Activated CD4-positive, alpha-beta T cell treated with anti-CD3 and anti-CD28 coated beads, Interleukin-2, amount 50 U/mL, for 4 hours (primary cell): Measurements from ENCODE around the gene PGLYRP3.
A peak's percentile ranks its signal among the peaks of the same experiment; 100 is the strongest.

Source experiments
- DNase-seq, 2 experiments: peaks; one replicate each; pipeline ENCODE4 v3.0.0-alpha.2; 2020

PGLYRP3 gene

DNA sequence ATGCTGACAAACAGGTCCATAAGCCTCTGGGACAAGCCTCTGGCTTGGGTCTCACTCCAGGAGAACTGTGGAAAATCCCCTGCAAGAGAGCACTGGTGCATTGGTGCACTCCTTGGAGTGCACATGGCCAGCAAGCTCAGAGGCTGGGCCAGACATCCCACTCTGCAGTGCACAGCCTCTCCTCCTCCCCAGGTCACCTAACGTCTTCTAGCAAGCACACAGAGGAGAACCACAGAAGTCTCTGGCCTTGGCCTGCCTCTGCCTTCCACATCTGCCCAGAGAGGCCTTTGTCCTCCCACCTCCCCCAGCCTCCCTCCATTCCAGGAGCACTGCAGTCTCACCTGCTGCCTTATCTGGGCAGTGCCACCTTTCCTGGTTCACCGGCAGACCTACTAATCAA lies 4.2 kb downstream of the PGLYRP3 start:
- no peak for DNase-seq

DNA sequence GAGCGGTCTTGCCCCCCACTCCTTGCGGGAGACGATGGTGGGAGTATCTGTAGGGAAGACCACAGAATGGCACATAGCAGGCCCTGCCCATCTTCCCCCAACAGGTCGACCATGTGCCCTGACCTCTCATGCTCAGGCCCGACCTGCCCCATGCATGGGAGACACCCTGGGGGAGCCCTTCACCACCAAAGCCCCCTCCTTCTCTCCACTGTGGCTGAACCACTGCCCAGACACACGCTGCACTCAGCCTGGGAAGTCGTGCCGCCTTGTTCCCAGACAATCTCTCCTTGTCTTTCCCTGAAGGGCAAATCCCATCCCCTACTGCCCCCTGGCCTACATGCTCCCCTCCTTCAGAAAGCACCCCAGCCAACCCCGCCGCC lies 5.5 kb downstream of the PGLYRP3 start:
- DNase-seq, result no peak

DNA sequence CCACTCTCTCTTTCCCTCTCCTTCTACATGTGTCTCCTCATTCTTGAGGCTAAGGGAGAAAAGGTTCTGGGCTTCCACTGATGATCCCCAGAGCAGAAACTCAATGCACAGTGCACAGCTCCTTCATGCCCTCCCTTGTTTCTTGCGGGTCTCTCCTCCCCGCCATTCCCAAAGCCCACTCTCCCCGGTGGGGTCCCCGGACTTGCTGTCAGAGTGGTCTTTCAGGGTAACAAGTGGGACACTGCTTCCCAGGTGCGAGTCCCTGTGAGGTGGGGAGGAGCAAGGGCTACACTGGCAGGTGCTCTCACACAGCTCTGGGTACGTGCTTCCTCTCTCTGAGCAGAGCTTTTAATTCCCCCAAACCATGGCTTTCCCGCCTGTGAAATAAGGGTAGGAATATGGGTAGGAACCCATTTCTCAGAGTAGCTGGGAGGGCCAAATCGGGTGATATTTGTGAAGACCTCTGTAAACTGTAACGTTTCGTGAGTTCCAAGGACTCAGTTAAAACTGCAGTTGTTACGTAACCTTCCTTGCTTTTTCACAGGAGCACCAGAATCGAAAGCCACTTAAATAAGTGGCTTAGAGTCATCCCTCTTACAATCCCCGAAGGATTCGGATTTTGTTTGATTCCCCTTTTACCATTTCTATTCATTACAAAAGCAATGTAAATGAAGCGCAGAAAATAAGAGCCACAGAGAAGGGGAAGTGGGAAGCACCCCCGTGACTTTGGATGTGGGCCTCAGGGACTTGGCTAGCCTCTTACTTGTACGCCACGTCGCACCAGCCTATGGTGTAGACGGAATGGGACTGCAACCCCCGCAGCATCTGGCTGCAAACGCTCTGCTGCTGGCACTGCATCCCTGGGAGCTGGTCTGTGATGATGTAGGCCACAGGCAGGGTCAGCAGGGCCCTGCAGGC lies 6.2 kb downstream of the PGLYRP3 start:
- no peak for DNase-seq

DNA sequence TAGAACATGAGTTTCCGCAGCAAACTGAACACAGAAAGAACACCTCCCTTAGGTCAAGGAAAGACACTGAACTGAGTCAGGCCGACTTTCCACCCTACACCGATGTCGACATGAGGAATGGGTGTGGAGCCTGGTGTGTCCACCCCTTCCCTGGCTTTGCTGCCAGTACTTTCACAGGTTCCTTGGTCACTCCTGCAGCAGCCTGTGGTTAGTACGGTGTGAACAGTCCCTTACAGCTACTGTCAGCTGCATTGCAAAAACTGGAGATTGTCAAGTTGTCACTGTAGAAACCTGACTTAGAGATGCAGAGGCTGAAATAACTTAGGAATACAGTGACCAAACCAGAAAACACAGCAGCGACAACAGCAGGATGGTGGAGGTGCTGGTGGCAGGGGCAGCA lies 7.1 kb downstream of the PGLYRP3 start:
- no peak for DNase-seq

DNA sequence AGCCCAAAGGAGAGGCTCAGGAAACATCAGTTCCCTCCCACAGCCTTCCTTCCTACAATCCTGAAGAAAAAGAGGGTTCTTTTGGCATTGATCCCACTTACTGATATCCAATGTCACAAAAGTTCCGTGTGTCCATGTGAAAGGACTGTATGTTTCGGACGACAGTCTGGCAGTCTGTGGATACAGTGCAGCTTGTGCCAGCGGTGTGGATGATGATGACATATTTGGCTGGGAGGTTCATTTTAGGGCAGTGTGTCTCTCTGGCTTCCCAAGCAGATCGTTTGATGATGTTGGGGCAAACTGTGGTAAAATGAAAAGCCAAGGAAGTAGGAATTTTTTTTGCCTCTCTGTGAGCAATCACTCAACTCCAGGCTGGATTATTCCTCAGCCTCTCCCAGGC lies 10.4 kb downstream of the PGLYRP3 start:
- DNase-seq, result no peak

DNA sequence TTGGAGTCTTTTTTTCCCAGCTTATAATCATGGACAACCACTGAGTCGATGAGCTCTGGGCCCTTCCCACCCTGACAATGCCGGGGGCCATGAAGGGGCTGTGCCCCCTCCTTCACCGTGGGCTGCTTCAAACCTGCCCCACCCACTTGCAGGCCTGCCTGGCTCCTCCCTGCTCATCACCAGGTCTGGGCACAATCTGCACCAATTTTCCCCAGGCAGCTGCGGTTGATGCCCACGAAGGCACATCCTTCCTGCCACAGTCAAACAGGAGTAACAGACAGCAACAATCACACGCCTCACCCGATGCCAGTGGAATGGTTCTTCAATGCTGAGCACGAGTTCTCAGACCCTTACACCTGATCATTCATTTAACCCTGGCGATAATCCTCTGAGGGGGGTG lies 18.9 kb downstream of the PGLYRP3 start:
- no peak for DNase-seq

DNA sequence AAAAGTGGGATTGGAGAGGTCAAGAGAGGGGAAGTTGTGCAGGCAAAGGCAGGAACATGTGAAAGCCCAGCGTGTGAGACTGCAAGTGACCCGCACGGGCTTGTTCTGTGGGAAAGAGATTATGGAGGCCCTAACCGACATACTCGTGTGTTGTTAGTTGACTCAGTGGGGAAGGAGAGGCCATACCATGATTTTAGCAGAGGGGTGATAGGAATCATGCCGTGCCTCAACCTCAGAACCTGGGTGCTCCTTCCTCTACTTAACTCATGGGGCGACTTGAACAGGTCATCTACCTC lies 19.3 kb downstream of the PGLYRP3 start:
- DNase-seq, result no peak

DNA sequence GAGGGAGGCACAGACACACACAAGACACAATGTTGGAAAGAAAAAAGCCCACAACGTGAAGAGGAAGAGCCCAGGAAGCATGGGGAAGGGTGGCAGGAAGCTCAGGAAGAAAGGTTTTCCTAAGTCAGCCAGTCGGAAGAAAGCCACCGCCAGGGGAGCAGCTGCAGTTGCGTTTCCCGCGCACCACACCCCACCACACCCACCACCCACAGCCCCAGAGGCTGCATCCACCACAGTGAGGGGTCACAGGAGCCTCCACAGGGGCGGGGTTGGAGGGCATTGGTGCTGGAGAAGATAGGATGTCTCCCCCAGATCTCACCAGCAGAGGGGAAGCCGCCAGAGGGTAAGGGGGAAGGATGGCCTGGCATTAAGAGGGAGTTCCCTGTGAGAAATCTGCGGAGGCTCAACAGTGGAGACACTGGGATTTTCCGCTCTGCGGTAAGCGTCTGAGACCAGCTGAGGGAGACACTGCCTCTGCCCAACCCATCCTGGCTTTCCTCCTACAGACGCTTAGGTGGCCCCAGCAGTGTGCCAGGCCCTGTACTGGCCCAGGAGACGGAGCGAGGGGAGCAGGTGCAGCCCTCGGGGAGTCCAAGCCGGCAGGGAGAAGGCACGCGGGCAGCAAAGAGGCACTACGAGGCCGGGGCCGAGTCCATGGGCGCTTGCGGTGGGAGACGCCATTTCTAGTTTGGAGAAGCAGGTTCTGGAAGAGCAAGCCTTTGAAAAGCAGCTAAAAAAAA lies 19.8 kb downstream of the PGLYRP3 start:
- DNase-seq, result no peak

DNA sequence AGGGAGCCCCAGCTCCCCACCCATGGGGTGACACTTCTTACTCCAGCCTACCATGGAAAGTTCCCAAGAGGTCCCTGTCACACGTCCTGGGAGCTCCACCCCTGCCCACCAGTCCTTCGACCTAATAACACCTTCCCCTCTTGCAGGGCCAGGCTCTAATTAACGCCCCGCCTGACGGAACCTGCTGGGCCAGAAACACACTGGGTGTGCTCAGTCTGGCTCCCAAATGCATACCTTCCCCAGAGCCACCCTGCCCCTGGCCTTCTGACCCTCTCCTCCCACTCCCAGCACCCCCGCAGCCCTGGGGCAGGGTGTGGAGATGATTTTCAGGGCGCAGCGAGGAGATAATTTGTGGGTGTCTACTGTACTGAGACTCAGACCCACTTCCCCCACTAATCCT lies 20.6 kb downstream of the PGLYRP3 start:
- DNase-seq, result no peak

DNA sequence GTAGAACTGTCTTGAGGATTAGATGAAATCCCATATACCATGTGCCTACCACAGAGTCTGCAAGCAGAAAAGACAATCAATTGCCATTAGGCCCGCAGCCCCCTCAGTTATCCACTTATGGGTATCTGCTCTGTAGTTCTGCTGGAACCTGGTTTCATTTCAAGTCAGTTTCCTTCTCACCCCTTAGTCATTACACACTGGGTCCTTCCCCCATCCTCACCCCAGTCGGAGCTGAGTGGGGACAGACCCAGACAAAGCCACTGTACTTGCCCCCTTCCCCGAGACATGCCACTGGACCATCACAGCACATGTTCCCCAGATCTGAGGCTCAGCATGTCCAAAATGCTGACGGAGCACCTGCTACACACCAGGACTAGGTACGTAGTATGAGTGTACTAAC lies 21.2 kb downstream of the PGLYRP3 start:
- DNase-seq, result no peak

DNA sequence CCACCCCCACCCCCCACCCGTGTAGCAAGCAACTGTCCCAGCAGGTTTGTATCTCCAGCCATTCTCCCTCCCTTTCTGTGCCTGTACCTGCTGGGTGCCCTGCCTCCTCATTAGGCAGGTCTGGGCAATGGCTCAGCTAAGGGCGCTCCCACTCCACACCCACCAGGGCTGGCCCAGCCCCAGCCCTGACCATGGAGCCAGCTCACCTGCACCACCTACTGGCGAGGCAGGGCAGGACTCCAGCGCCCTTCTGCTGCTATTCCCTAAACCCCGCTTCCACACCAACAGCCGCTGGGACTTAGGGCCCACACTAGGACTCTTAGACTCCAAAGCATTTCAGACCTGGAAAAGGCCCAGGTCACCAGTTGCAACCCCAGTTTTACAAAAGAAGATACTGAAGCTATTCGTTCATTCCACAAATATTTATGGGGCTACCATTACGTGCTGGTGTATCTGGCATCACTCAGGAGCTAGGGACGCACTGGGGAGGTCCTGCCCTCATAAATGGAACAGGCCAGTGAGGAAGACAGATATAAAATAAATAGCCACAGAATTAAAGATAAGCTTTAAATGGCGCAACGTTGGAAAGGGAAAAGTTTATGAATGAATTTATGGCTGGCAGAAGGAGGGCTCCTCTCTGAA lies 24.0 kb downstream of the PGLYRP3 start:
- DNase-seq, result no peak

DNA sequence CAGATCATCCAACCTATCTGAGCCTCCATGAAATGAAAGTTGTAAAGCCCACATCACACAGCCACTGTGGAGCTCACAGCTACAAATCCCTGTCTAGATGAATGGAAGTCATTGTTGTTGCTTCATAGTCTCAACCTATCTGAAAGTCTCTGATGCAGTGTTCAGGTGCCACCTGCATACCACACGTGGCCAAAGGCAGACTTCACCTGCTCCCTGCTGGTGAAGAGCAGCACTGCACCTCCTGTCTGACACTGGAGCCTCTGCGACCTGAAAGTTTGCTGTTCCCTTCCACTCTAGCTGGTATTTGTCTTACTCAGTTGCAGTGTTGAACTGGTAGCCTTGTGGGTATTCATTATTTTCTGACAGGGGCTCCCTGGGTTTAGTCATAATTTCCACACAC lies 34.9 kb downstream of the PGLYRP3 start:
- DNase-seq, result peak; percentile 19 to 34

DNA sequence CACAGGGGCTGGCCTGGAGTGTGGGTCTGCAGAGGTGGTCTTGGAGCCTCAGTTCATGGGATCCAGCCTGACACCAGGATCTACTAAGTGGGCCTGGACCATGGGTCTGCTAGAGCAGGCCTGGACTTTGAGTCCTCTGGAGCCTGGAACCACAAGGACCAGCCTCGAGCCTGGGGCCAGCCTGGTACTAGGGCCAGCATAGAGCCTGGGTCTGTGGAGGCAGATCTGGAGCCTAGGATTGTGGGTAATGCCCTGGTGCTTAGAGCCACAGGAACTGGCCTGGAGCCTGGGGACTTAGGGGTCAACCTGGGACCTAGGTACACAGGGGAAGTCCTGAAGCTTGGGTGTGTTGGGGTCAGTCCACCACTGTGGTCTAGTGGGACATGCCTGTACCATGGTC lies 40.6 kb downstream of the PGLYRP3 start:
- DNase-seq, result no peak

DNA sequence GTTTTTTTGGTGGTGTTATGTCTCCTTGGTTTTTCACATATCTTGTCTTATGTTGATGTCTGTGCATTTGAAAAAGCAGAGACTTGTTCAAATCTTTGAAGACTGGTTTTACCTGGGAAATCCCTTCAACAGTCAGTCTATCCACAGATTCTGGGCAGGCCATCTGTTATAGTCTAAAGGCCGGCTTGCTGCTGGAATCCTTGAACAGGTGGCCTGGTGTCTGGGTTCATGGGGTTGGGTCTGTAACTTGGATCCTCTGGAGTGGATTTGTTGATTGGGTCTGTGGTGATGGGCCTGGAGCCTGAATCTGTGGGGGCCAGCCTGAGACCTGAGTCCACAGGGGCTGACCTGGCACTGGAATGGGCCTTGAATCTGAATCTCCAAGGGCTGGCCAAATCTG lies 41.0 kb downstream of the PGLYRP3 start:
- DNase-seq, result no peak

DNA sequence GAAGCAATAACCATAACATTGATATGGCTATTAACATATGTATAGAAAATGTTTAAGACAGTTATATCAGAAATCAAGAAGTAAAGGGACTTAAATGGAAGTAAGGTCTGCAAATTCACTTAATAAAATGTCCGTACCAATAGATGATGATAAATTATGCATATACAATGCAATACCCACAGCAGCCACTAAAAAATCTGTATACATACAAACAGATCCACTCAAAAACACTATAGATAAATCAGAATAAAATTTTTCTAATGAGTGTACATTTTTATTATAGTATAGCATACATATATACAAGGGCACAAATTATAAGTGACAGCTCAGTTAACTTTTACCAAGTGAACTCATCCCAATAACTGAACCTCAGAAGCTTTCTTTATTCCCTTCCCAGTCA lies 47.3 kb downstream of the PGLYRP3 start:
- no peak for DNase-seq

DNA sequence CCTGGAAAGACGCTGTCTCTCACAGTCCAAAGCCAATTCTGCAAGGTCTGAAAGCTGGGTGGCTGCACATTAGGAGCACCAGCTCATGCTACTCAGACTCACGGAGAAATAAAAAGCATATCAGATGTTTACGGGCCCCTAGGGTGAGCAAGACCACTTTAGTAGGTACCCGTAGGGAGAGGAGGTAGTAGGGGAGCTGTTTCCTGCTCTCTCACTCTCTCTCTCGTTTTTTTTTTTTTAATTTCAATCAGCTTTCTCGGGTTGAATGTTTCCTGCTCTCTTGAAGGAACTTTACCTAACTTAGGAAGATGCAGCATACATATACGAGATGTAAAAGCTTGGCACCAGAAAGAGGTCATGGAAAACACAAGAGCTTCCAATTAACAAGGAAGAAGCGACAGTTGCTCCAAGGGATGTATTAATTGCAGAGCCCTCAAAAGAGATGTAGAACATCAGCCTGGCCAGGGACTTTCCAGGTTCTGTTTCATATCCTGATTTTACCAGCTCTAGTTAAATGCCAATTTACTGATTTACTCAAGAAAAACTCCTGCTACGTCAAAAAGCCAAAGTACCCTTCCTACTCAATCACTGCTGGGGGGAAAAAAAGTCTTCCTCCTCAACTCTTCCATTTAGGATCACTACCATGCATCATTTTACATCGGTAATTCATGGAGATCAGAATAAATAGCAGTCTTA lies 50.1 kb downstream of the PGLYRP3 start:
- DNase-seq, result no peak

DNA sequence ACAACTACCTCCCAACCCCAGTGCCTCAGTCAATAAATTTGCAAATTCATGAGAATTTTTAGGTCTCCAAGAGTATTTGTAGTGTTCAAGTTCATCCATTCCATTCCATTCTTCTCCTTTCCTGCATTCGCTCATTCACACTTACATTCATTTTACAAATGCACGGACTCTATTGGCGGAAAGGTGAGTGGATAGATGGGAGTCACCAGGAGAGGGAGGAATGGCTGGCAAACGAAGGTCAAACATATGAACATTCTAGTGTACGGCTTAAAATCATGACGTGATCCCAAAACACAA lies 50.7 kb downstream of the PGLYRP3 start:
- DNase-seq, result no peak

DNA sequence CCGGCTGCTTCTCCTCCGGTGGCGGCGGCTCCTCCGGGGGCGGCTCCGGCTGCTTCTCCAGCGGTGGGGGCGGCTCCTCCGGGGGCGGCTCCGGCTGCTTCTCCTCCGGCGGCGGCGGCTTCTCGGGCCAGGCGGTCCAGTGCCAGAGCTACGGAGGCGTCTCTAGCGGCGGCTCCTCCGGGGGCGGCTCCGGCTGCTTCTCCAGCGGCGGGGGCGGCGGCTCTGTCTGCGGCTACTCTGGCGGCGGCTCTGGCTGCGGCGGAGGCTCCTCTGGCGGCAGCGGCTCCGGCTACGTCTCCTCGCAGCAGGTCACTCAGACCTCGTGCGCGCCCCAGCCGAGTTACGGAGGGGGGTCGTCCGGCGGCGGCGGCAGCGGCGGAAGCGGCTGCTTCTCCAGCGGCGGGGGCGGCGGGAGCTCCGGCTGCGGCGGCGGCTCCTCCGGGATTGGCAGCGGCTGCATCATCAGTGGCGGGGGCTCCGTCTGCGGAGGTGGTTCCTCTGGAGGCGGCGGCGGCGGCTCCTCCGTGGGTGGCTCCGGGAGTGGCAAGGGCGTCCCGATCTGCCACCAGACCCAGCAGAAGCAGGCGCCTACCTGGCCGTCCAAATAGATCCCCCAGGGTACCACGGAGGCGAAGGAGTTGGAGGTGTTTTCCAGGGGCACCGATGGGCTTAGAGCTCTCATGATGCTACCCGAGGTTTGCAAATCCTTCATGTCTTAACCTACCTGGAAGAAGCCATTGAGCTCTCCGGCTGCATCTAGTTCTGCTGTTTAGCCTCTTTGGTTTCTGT lies 51.3 kb downstream of the PGLYRP3 start:
- peak; percentile 17 to 27 for DNase-seq

DNA sequence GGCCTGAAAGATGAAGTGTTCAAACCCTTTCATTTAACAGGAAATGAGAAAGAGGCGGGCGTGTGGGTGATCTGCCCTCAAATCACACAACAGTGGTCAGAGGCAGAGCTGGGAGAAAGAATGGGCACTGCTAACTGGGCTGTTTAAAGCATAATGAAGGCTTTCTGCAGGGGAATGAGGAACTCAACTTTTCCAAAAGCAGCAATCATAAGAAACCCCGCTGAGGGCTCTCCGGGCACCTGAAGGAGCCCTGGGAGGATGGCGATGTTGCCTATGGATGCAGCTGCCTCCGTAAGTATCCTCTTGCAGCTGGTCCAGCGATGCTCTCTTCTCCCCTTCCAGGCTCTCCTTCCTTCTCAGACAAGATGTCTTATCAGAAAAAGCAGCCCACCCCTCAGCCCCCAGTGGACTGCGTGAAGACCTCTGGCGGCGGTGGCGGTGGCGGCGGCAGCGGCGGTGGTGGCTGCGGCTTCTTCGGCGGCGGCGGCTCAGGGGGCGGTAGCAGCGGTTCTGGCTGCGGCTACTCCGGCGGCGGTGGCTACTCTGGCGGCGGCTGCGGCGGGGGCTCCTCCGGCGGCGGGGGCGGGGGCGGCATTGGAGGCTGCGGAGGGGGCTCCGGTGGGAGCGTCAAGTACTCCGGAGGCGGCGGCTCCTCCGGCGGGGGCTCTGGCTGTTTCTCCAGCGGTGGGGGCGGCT lies 52.0 kb downstream of the PGLYRP3 start:
- peak in 1 of 2 experiments; percentile 3 for DNase-seq

DNA sequence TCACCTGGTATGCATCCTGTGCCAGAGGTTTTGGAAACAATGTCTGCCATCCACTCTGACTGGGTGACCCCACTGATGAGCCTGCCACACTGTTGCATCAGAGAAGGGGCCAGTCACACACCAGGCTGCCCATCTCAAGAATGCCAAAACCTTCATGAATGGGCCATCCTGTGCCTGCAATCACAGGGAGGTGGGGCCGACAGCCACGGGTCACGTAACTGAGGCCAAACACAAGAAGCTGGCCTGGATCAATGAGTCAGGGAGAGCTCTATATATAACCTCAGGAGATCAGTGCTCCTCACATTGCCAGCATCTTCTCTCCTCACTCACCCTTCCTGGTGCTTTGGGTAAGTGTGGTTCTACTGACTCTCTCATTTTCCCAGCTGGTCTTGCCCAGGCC lies 53.4 kb downstream of the PGLYRP3 start, which contains the start of gene LORICRIN:
TSS of gene LORICRIN (plus strand) at position 301 of the 400 bp plus-strand sequence. CDS start 1,263 bp downstream, outside the sequence.
- DNase-seq, result no peak

DNA sequence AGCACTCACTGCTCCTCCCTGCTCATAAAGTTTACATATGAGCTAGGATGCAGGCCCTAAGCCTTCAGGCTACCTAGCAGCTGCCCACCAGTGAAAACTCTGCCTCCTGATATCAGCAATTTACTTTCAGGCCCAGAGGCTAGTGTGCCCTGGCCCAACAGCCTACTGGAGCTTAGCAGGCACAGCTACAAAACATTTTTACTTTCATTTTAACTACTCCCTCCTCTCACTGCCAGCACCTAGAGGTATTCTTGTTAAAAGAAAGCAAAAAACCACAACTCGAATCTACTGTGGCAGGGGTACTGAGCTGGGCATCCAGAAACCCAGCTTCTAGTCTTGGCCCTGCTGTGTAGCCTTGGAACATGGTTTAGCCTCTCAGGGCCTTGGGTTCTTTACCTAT lies 59.1 kb downstream of the PGLYRP3 start:
- DNase-seq, result no peak

DNA sequence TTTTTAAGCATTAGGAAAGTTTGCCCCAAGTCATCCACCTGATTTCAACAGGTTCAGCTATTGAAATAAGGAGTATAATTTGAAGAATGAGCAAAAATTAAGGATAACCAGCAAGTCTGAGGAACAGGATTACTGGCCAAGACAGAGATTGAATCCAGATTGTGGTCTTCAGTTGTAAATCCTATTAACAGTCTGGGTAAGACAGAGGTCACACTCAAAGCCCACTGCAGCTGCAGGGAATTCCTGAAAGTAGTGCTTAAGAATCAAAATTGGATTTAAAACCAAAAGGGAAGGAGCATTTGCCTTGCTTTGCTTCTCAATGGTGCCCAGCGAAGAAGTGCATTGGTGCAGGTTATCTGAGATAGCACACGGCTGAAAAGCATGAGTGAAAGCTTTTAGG lies 59.7 kb downstream of the PGLYRP3 start:
- no peak for DNase-seq
